A673 (cell line): ENCODE results near the gene DACT2. TPM values are rescaled to one million over a fixed set of nuclear protein-coding genes. Genes with fewer than 3 reads are reported as not detected.
"Not testable (repeated sequence)": the region's sequence is repeated elsewhere in the genome, so short reads cannot be mapped to it uniquely, and the experiment has no call there.

Source experiments
- BruUV-seq: library from RNA; stranded (reverse); fragments of 400-500 nt; replicated peaks from 2 replicates; lab custom pipeline; 2021; lab: Mats Ljungman, UMichigan
- CTCF ChIA-PET: fragments of 300-600 bp; sonication (Branson Sonifier 250); formaldehyde crosslinking; loops from one replicate; lab custom pipeline; 2022; ENCODE audit warnings: antibody characterized with exemption; lab: Charles Lee
- POLR2A ChIA-PET: fragments of 300-600 bp; sonication (Branson Sonifier 250); formaldehyde crosslinking; loops from one replicate; lab custom pipeline; 2022; ENCODE audit warnings: antibody characterized with exemption; ENCODE audit not compliant: low non-redundant PET; lab: Charles Lee
- DNase-seq: peaks from one replicate; pipeline ENCODE4 v3.0.0-alpha.2; 2015; ENCODE audit warnings: low spot score
- H3K27ac ChIP-seq: fragments of 200-600 bp; sonication (generic); 2 replicates; pipeline ENCODE4 v1.5.1; 2016; ENCODE audit warnings: mixed run types, low read depth, mild to moderate bottlenecking, mixed read lengths, antibody characterized with exemption, low read length; ENCODE audit not compliant: poor library complexity, severe bottlenecking
- H3K27me3 ChIP-seq: fragments of 200-600 bp; sonication (generic); replicated peaks from 2 replicates; pipeline ENCODE4 v1.6.1; 2017; ENCODE audit warnings: mixed run types, low read depth, mild to moderate bottlenecking, mixed read lengths, antibody characterized with exemption, low read length; ENCODE audit not compliant: insufficient read depth, poor library complexity
- H3K36me3 ChIP-seq: fragments of 200-600 bp; sonication (generic); 2 replicates; pipeline ENCODE4 v1.6.1; 2016; ENCODE audit warnings: mixed run types, mild to moderate bottlenecking, mixed read lengths, antibody characterized with exemption, low read length; ENCODE audit not compliant: insufficient read depth, poor library complexity, severe bottlenecking
- H3K4me1 ChIP-seq: fragments of 200-600 bp; sonication (generic); 2 replicates; pipeline ENCODE4 v1.6.1; 2017; ENCODE audit warnings: mixed run types, mild to moderate bottlenecking, mixed read lengths, antibody characterized with exemption, low read length; ENCODE audit not compliant: insufficient read depth, poor library complexity, severe bottlenecking
- H3K4me3 ChIP-seq: fragments of 200-600 bp; sonication (generic); 2 replicates; pipeline ENCODE4 v1.5.1; 2016; ENCODE audit warnings: low read depth, mixed run types, mild to moderate bottlenecking, mixed read lengths, low read length; ENCODE audit not compliant: poor library complexity, severe bottlenecking
- H3K9me3 ChIP-seq: fragments of 200-600 bp; sonication (generic); 2 replicates; pipeline ENCODE4 v1.6.1; 2016; ENCODE audit warnings: mixed run types, low read depth, mild to moderate bottlenecking, mixed read lengths, antibody characterized with exemption, low read length; ENCODE audit not compliant: poor library complexity, severe bottlenecking
- EZH2 ChIP-seq: fragments of 200-600 bp; sonication (generic); IDR thresholded peaks from 2 replicates; pipeline ENCODE4 v1.6.1; 2017; ENCODE audit warnings: borderline replicate concordance, low read depth, mild to moderate bottlenecking, mixed read lengths, antibody characterized with exemption, low read length; ENCODE audit not compliant: poor library complexity, severe bottlenecking
- intact Hi-C: fragments of 100-400 bp; cut with micrococcal nuclease; formaldehyde crosslinking; loops from one replicate; pipeline ENCODE4 v1.10.0; 2022; ENCODE audit not compliant: unreplicated experiment
- total RNA-seq: library from RNA; stranded (reverse); gene quantifications from 2 replicates; pipeline ENCODE4 v1.2.3, GENCODE V29; 2021
- TF ChIP-seq, protein P1 (sequence below): fragments of 300-800, 200-600 bp; sonication (generic); conservative IDR thresholded peaks from 2 replicates; pipeline ENCODE4 v1.5.1; 2017; ENCODE audit warnings: low read depth, mild to moderate bottlenecking, antibody characterized with exemption, low read length, moderate library complexity, mixed read lengths

The DACT2 gene
- total RNA-seq, 1 experiment from 2014 or later, result 18.7 TPM

DNA sequence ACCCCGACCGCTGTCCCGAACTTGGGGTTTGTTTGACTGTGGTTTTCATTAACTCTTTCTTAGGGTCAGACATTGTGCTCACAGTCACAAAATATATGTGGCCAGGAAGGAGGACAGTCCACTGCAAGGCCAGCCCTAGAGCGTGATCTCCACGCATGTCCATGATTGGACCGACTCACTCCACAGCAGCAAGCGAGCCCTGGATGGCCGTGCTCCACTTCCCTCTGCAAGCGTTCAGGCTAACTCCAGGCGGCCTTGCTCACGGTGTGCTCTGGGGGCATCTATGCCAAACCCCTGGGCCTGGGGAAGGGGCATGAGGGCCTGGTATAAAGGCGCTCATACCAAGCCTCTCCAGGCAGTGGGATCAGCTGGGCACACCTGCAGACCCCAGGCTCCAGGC lies 5.6 kb downstream of the DACT2 start:
- ChIA-PET POLR2A (no interaction called here), CTCF (no interaction called here)
- Histone ChIP-seq H3K27ac (peak overlapping the region; percentile 15), H3K9me3 (no peaks in the 10 kb centered on the region), H3K36me3 (peaks cover 4% of the 10 kb centered on the region), H3K4me3 (no peak overlapping the region), H3K27me3 (no peaks in the 10 kb centered on the region), H3K4me1 (peaks cover 25% of the 10 kb centered on the region)
- intact Hi-C loops, result no loop called here
- no peak for DNase-seq
- no TSS peak for BruUV-seq
- TF ChIP-seq EZH2, result no peak
- TF ChIP-seq, protein P1, sequence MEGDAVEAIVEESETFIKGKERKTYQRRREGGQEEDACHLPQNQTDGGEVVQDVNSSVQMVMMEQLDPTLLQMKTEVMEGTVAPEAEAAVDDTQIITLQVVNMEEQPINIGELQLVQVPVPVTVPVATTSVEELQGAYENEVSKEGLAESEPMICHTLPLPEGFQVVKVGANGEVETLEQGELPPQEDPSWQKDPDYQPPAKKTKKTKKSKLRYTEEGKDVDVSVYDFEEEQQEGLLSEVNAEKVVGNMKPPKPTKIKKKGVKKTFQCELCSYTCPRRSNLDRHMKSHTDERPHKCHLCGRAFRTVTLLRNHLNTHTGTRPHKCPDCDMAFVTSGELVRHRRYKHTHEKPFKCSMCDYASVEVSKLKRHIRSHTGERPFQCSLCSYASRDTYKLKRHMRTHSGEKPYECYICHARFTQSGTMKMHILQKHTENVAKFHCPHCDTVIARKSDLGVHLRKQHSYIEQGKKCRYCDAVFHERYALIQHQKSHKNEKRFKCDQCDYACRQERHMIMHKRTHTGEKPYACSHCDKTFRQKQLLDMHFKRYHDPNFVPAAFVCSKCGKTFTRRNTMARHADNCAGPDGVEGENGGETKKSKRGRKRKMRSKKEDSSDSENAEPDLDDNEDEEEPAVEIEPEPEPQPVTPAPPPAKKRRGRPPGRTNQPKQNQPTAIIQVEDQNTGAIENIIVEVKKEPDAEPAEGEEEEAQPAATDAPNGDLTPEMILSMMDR, result no peak

DNA sequence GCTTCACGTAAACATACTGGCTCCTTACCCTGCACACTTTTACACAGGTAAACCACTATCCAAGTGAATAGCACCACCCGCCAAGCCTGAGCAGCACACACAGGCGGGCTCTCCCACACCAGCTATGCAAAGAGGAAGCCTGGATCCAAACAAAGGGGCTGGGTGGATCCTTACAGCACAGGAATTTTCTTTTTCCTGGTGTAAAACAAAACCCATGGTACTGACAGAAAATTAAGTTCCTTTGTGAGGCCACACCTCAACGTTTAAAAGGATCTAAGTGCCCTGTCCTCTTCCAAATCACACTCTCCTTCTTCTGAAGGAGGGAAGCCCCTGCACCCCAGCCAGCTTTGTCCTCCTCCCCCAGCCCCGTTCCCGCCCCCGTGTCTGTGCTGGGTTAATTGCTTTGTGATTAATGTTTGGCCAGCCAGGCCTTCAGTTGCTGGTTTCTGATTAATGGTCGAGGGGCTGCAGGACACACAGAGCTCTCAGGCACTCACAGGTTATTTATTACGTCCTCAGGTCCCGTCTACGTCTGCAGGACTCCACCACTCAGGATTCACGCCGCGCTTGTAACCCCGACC lies 6.1 kb downstream of the DACT2 start:
- no peak for TF ChIP-seq EZH2
- TF ChIP-seq, protein P1, result no peak
- DNase-seq, result no peak
- Histone ChIP-seq H3K9me3 (no peaks in the 10 kb centered on the region), H3K4me1 (peaks cover 25% of the 10 kb centered on the region), H3K36me3 (peaks cover 4% of the 10 kb centered on the region), H3K27ac (peak overlapping the region; percentile 15), H3K4me3 (no peak overlapping the region), H3K27me3 (no peaks in the 10 kb centered on the region)
- intact Hi-C loops, result no loop called here
- ChIA-PET CTCF (no interaction called here), POLR2A (no interaction called here)
- no TSS peak for BruUV-seq

DNA sequence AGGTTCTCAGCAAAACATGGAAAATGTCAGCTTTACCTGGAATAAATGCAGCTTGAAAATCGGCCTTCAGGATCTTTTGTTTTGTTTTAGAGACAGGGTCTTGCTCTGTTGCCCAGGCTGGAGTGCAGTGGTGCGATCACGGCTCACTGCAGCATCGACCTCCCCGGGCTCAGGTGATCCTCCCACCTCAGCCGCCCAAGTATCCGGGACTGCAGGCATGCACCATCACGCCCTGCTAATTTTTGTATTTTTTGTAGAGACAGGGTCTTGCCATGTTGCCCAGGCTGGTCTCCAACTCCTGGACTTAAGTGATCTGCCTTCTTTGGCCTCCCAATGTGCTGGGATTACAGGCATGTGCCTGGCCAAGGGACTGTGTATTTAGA lies 7.5 kb downstream of the DACT2 start:
- CTCF ChIA-PET, DNase-seq, intact Hi-C loops: not testable (repeated sequence)

More for the DNA sequence above, 7.5 kb downstream of the DACT2 start:
- BruUV-seq, POLR2A ChIA-PET, H3K27me3 ChIP-seq, H3K27ac ChIP-seq, H3K4me3 ChIP-seq, H3K9me3 ChIP-seq, H3K36me3 ChIP-seq: not testable (repeated sequence)
- peaks cover 25% of the 10 kb centered on the region for H3K4me1 ChIP-seq
